NCI-H187 treated with DMSO at 0.1 percent for 48 hours (cell line): Measurements from ENCODE around the gene C1orf50.
"Not testable (repeated sequence)": the region's sequence is repeated elsewhere in the genome, so short reads cannot be mapped to it uniquely, and the experiment has no call there.

Source experiments
- DNase-seq: peaks from one replicate; lab custom pipeline; 2025; lab: John Stamatoyannopoulos, UW

C1orf50 gene

GRCh38 chr1:42739753-42740700 is 27.0 kb upstream of the C1orf50 start, which contains the start of gene CLDN19:
Gene CLDN19, minus strand, starts transcription at chr1:42740236. Its CDS starts 173 bp downstream, at chr1:42740063.
- no peak for DNase-seq

GRCh38 chr1:42740851-42741580 is 26.0 kb upstream of the C1orf50 start:
- no peak for DNase-seq

GRCh38 chr1:42741706-42742105 is 25.3 kb upstream of the C1orf50 start:
- no peak for DNase-seq

GRCh38 chr1:42742141-42742540 is 24.9 kb upstream of the C1orf50 start:
- DNase-seq, result no peak

GRCh38 chr1:42742617-42743316 is 24.3 kb upstream of the C1orf50 start:
- DNase-seq, result no peak

- DNase-seq, result no peak
Observed at GRCh38 chr1:42743317-42744147, 23.5 kb upstream of the C1orf50 start.

GRCh38 chr1:42744148-42744413 is 23.0 kb upstream of the C1orf50 start:
- no peak for DNase-seq

- DNase-seq, result no peak
Observed at GRCh38 chr1:42745851-42746250, 21.2 kb upstream of the C1orf50 start.

GRCh38 chr1:42746436-42747105 is 20.5 kb upstream of the C1orf50 start:
- no peak for DNase-seq

- DNase-seq, result no peak
Observed at GRCh38 chr1:42747125-42747524, 19.9 kb upstream of the C1orf50 start.

- DNase-seq, result no peak
Observed at GRCh38 chr1:42748021-42748420, 19.0 kb upstream of the C1orf50 start.

- DNase-seq, result no peak
Observed at GRCh38 chr1:42748461-42749410, 18.3 kb upstream of the C1orf50 start.

- no peak for DNase-seq
Observed at GRCh38 chr1:42750041-42750440, 17.0 kb upstream of the C1orf50 start.

- DNase-seq, result not testable (repeated sequence)
Observed at GRCh38 chr1:42751511-42752070, 15.5 kb upstream of the C1orf50 start.

- DNase-seq, result no peak
Observed at GRCh38 chr1:42752284-42752683, 14.8 kb upstream of the C1orf50 start.

GRCh38 chr1:42753070-42753469 is 14.0 kb upstream of the C1orf50 start:
- DNase-seq, result no peak

GRCh38 chr1:42756956-42757891 is 9.8 kb upstream of the C1orf50 start:
- DNase-seq, result no peak

- DNase-seq, result no peak
Observed at GRCh38 chr1:42757892-42758275, 9.2 kb upstream of the C1orf50 start.

- no peak for DNase-seq
Observed at GRCh38 chr1:42758641-42759040, 8.4 kb upstream of the C1orf50 start.
